ENCODE data around the gene ATG7. TPM values are rescaled to one million over a fixed set of nuclear protein-coding genes. Genes with fewer than 3 reads are reported as not detected.
"Not testable (repeated sequence)": the region's sequence is repeated elsewhere in the genome, so short reads cannot be mapped to it uniquely, and the experiment has no call there.

The ATG7 gene
- total and polyA plus RNA-seq, 2 donors, result 14.1 to 63.2 TPM

GRCh38 chr3:11459186-11459824 lies 187.1 kb downstream of the ATG7 start:
- no peaks in the 10 kb centered on the region for H3K4me1 ChIP-seq (ENCODE audit: insufficient read depth)
- H3K36me3 ChIP-seq (ENCODE audit: insufficient read depth), result no peaks in the 10 kb centered on the region
- WGBS, result 65% methylated on average over 3 of the region's 3 CpGs
- no peak overlapping the region for H3K27ac ChIP-seq (ENCODE audit: low read depth)
- DNase-seq (ENCODE audit: extremely low spot score), result no peak
- no peak overlapping the region for H3K4me3 ChIP-seq (ENCODE audit: low read depth, low read length)

GRCh38 chr3:11461226-11461625 lies 189.0 kb downstream of the ATG7 start:
- DNase-seq (ENCODE audit: extremely low spot score), result no peak
- no peaks in the 10 kb centered on the region for H3K4me1 ChIP-seq (ENCODE audit: insufficient read depth)
- H3K27ac ChIP-seq (ENCODE audit: low read depth), result no peak overlapping the region
- no peaks in the 10 kb centered on the region for H3K36me3 ChIP-seq (ENCODE audit: insufficient read depth)
- H3K4me3 ChIP-seq (ENCODE audit: low read depth, low read length), result no peak overlapping the region
- WGBS, result 94% methylated on average over 3 of the region's 3 CpGs

GRCh38 chr3:11462673-11463072 lies 190.5 kb downstream of the ATG7 start:
- not testable (repeated sequence) for H3K36me3 ChIP-seq (ENCODE audit: insufficient read depth); H3K4me3 ChIP-seq (ENCODE audit: low read depth, low read length); DNase-seq (ENCODE audit: extremely low spot score); H3K27ac ChIP-seq (ENCODE audit: low read depth); H3K4me1 ChIP-seq (ENCODE audit: insufficient read depth)
- WGBS, result 95% methylated on average over 4 of the region's 4 CpGs

GRCh38 chr3:11463591-11463990 lies 191.4 kb downstream of the ATG7 start:
- 92% methylated on average over 2 of the region's 2 CpGs for WGBS
- Histone ChIP-seq H3K4me1 (ENCODE audit: insufficient read depth) (no peaks in the 10 kb centered on the region), H3K27ac (ENCODE audit: low read depth) (no peak overlapping the region), H3K36me3 (ENCODE audit: insufficient read depth) (no peaks in the 10 kb centered on the region), H3K4me3 (ENCODE audit: low read depth, low read length) (no peak overlapping the region)
- no peak for DNase-seq (ENCODE audit: extremely low spot score)

- H3K4me1 ChIP-seq (ENCODE audit: insufficient read depth), result no peaks in the 10 kb centered on the region
- DNase-seq (ENCODE audit: extremely low spot score), result no peak
- H3K36me3 ChIP-seq (ENCODE audit: insufficient read depth), result no peaks in the 10 kb centered on the region
- H3K4me3 ChIP-seq (ENCODE audit: low read depth, low read length), result no peak overlapping the region
- WGBS, result 88% methylated on average over 6 of the region's 6 CpGs
- no peak overlapping the region for H3K27ac ChIP-seq (ENCODE audit: low read depth)
Measured at GRCh38 chr3:11464356-11464755, 192.2 kb downstream of the ATG7 start.

- WGBS, result 34% methylated on average over 9 of the region's 9 CpGs
- no peak for DNase-seq (ENCODE audit: extremely low spot score)
- Histone ChIP-seq H3K4me3 (ENCODE audit: low read depth, low read length) (no peak overlapping the region), H3K4me1 (ENCODE audit: insufficient read depth) (no peaks in the 10 kb centered on the region), H3K36me3 (ENCODE audit: insufficient read depth) (no peaks in the 10 kb centered on the region), H3K27ac (ENCODE audit: low read depth) (no peak overlapping the region)
Measured at GRCh38 chr3:11465744-11466616, 193.8 kb downstream of the ATG7 start.

GRCh38 chr3:11467875-11468274 lies 195.7 kb downstream of the ATG7 start:
- Histone ChIP-seq H3K27ac (ENCODE audit: low read depth) (no peak overlapping the region), H3K4me1 (ENCODE audit: insufficient read depth) (no peaks in the 10 kb centered on the region), H3K4me3 (ENCODE audit: low read depth, low read length) (no peak overlapping the region), H3K36me3 (ENCODE audit: insufficient read depth) (no peaks in the 10 kb centered on the region)
- no peak for DNase-seq (ENCODE audit: extremely low spot score)
- WGBS, result 90% methylated on average over 4 of the region's 4 CpGs

GRCh38 chr3:11470031-11470853 lies 198.0 kb downstream of the ATG7 start:
- H3K27ac ChIP-seq (ENCODE audit: low read depth), result no peak overlapping the region
- DNase-seq (ENCODE audit: extremely low spot score), result no peak
- 89% methylated on average over 9 of the region's 9 CpGs for WGBS
- H3K4me1 ChIP-seq (ENCODE audit: insufficient read depth), result no peaks in the 10 kb centered on the region
- H3K4me3 ChIP-seq (ENCODE audit: low read depth, low read length), result no peak overlapping the region
- H3K36me3 ChIP-seq (ENCODE audit: insufficient read depth), result no peaks in the 10 kb centered on the region

GRCh38 chr3:11475324-11475723 lies 203.1 kb downstream of the ATG7 start:
- WGBS, result 97% methylated on average over 6 of the region's 6 CpGs
- Histone ChIP-seq H3K36me3 (ENCODE audit: insufficient read depth) (no peaks in the 10 kb centered on the region), H3K4me3 (ENCODE audit: low read depth, low read length) (no peak overlapping the region)

GRCh38 chr3:11476735-11477144 lies 204.5 kb downstream of the ATG7 start:
- H3K4me3 ChIP-seq (ENCODE audit: low read depth, low read length), result no peak overlapping the region
- WGBS, result 23% methylated on average over 1 of the region's 1 CpG
- H3K36me3 ChIP-seq (ENCODE audit: insufficient read depth), result no peaks in the 10 kb centered on the region
- no peak for DNase-seq (ENCODE audit: extremely low spot score)
- H3K27ac ChIP-seq (ENCODE audit: low read depth), result no peak overlapping the region
- H3K4me1 ChIP-seq (ENCODE audit: insufficient read depth), result peaks cover 2% of the 10 kb centered on the region

More at GRCh38 chr3:11475324-11475723, 203.1 kb downstream of the ATG7 start:
- DNase-seq (ENCODE audit: extremely low spot score), result no peak
- H3K4me1 ChIP-seq (ENCODE audit: insufficient read depth), result peaks cover 2% of the 10 kb centered on the region
- H3K27ac ChIP-seq (ENCODE audit: low read depth), result no peak overlapping the region

- H3K4me3 ChIP-seq (ENCODE audit: low read depth, low read length), result no peak overlapping the region
- WGBS, result 17% methylated on average over 3 of the region's 3 CpGs
- H3K36me3 ChIP-seq (ENCODE audit: insufficient read depth), result no peaks in the 10 kb centered on the region
- no peak for DNase-seq (ENCODE audit: extremely low spot score)
- H3K27ac ChIP-seq (ENCODE audit: low read depth), result no peak overlapping the region
- H3K4me1 ChIP-seq (ENCODE audit: insufficient read depth), result peaks cover 4% of the 10 kb centered on the region
Measured at GRCh38 chr3:11477407-11477911, 205.3 kb downstream of the ATG7 start.

GRCh38 chr3:11478167-11478566 lies 206.0 kb downstream of the ATG7 start:
- H3K4me1 ChIP-seq (ENCODE audit: insufficient read depth), result peaks cover 4% of the 10 kb centered on the region
- H3K4me3 ChIP-seq (ENCODE audit: low read depth, low read length), result no peak overlapping the region
- H3K27ac ChIP-seq (ENCODE audit: low read depth), result no peak overlapping the region
- DNase-seq (ENCODE audit: extremely low spot score), result no peak
- 40% methylated on average over 2 of the region's 2 CpGs for WGBS
- no peaks in the 10 kb centered on the region for H3K36me3 ChIP-seq (ENCODE audit: insufficient read depth)

- H3K27ac ChIP-seq (ENCODE audit: low read depth), result peak overlapping the region; percentile 38
- WGBS, result 29% methylated on average over 3 of the region's 3 CpGs
- no peak overlapping the region for H3K4me3 ChIP-seq (ENCODE audit: low read depth, low read length)
Measured at GRCh38 chr3:11479221-11479620, 207.0 kb downstream of the ATG7 start.

More at GRCh38 chr3:11479221-11479620, 207.0 kb downstream of the ATG7 start:
- no peak for DNase-seq (ENCODE audit: extremely low spot score)
- no peaks in the 10 kb centered on the region for H3K36me3 ChIP-seq (ENCODE audit: insufficient read depth)
- H3K4me1 ChIP-seq (ENCODE audit: insufficient read depth), result peaks cover 4% of the 10 kb centered on the region
